ENCODE results near the gene ADAMTS17.

The ADAMTS17 gene

GRCh38 chr15:100276506-100276905, 65.3 kb downstream of the ADAMTS17 start:
- Histone ChIP-seq H3K79me2 (ENCODE audit: control insufficient read depth, low read length) (no peaks in the 10 kb centered on the region), H3K4me3 (ENCODE audit: low read length) (no peak overlapping the region), H4K20me1 (ENCODE audit: control insufficient read depth, insufficient read depth, low read depth, low read length) (no peaks in the 10 kb centered on the region), H3K27me3 (ENCODE audit: control insufficient read depth, low read length) (no peaks in the 10 kb centered on the region), H3F3A (ENCODE audit: control insufficient read depth, insufficient read depth) (no peaks in the 10 kb centered on the region), H3K36me3 (ENCODE audit: control insufficient read depth, low read length) (no peaks in the 10 kb centered on the region), H3K27ac (ENCODE audit: low read depth, low read length) (no peak overlapping the region), H3K9me2 (replicated peaks; ENCODE audit: control insufficient read depth, low read length) (no peaks in the 10 kb centered on the region), H3K9me3 (ENCODE audit: control insufficient read depth, insufficient read depth, low read length) (peaks cover 4% of the 10 kb centered on the region; the same call in 1 of the 2 replicates), H3K4me2 (ENCODE audit: low read length) (no peak overlapping the region), H3K4me1 (ENCODE audit: control insufficient read depth, low read length) (no peaks in the 10 kb centered on the region)
- TF ChIP-seq EZH2phosphoT487 (IDR thresholded peaks at IDR 0.05; ENCODE audit: borderline replicate concordance, low read length) (no peak), CTCF (IDR thresholded peaks at IDR 0.05; ENCODE audit: low read depth, low read length, poor library complexity, severe bottlenecking) (no peak)

- Histone ChIP-seq H3K4me3 (ENCODE audit: low read length) (no peak overlapping the region), H3K27ac (ENCODE audit: low read depth, low read length) (no peak overlapping the region), H3K79me2 (ENCODE audit: control insufficient read depth, low read length) (no peaks in the 10 kb centered on the region), H3K36me3 (ENCODE audit: control insufficient read depth, low read length) (no peaks in the 10 kb centered on the region), H3K9me2 (replicated peaks; ENCODE audit: control insufficient read depth, low read length) (no peaks in the 10 kb centered on the region), H3K4me1 (ENCODE audit: control insufficient read depth, low read length) (no peaks in the 10 kb centered on the region), H3F3A (ENCODE audit: control insufficient read depth, insufficient read depth) (no peaks in the 10 kb centered on the region), H3K27me3 (ENCODE audit: control insufficient read depth, low read length) (no peaks in the 10 kb centered on the region), H3K4me2 (ENCODE audit: low read length) (no peak overlapping the region), H3K9me3 (ENCODE audit: control insufficient read depth, insufficient read depth, low read length) (peaks cover 4% of the 10 kb centered on the region; the same call in 1 of the 2 replicates), H4K20me1 (ENCODE audit: control insufficient read depth, insufficient read depth, low read depth, low read length) (no peaks in the 10 kb centered on the region)
- TF ChIP-seq EZH2phosphoT487 (IDR thresholded peaks at IDR 0.05; ENCODE audit: borderline replicate concordance, low read length) (no peak), CTCF (IDR thresholded peaks at IDR 0.05; ENCODE audit: low read depth, low read length, poor library complexity, severe bottlenecking) (no peak)
These were observed 66.1 kb downstream of the ADAMTS17 start for GRCh38 chr15:100275641-100276040.

GRCh38 chr15:100269831-100270230, 71.9 kb downstream of the ADAMTS17 start:
- Histone ChIP-seq H3K4me3 (ENCODE audit: low read length) (no peak overlapping the region), H3K36me3 (ENCODE audit: control insufficient read depth, low read length) (no peaks in the 10 kb centered on the region), H4K20me1 (ENCODE audit: control insufficient read depth, insufficient read depth, low read depth, low read length) (no peaks in the 10 kb centered on the region), H3K4me2 (ENCODE audit: low read length) (no peak overlapping the region), H3K79me2 (ENCODE audit: control insufficient read depth, low read length) (no peaks in the 10 kb centered on the region), H3K9me3 (ENCODE audit: control insufficient read depth, insufficient read depth, low read length) (peaks cover 4% of the 10 kb centered on the region; the same call in 1 of the 2 replicates), H3K4me1 (ENCODE audit: control insufficient read depth, low read length) (no peaks in the 10 kb centered on the region), H3K27ac (ENCODE audit: low read depth, low read length) (no peak overlapping the region), H3K27me3 (ENCODE audit: control insufficient read depth, low read length) (no peaks in the 10 kb centered on the region), H3K9me2 (replicated peaks; ENCODE audit: control insufficient read depth, low read length) (no peaks in the 10 kb centered on the region), H3F3A (ENCODE audit: control insufficient read depth, insufficient read depth) (no peaks in the 10 kb centered on the region)
- TF ChIP-seq CTCF (IDR thresholded peaks at IDR 0.05; ENCODE audit: low read depth, low read length, poor library complexity, severe bottlenecking) (no peak), EZH2phosphoT487 (IDR thresholded peaks at IDR 0.05; ENCODE audit: borderline replicate concordance, low read length) (no peak)

Data from DOHH2 (cell line).